AG04450 (cell line): ENCODE measurements around the gene AKAP7. TPM values are rescaled to one million over a fixed set of nuclear protein-coding genes. Genes with fewer than 3 reads are reported as not detected.
"Not testable (repeated sequence)": the region's sequence is repeated elsewhere in the genome, so short reads cannot be mapped to it uniquely, and the experiment has no call there.

Experiments used
- CTCF ChIA-PET: fragments of 300-600, 350-600 bp; formaldehyde crosslinking; extraction: SDS; loops from one replicate; lab custom pipeline; 2022; ENCODE audit warnings: antibody characterized with exemption, inconsistent platforms; lab: Charles Lee
- POLR2A ChIA-PET: fragments of 350-600 bp; formaldehyde crosslinking; extraction: SDS; loops from one replicate; lab custom pipeline; 2021; ENCODE audit warnings: antibody characterized with exemption, inconsistent platforms; lab: Yijun Ruan, JAX
- DNase-seq: peaks from one replicate; pipeline ENCODE4 v3.0.0-alpha.2; 2011; ENCODE audit warnings: low read depth, low spot score
- H3K27ac ChIP-seq: one replicate; pipeline ENCODE4 v1.5.1; 2012; ENCODE audit warnings: low read depth, low read length, control low read depth
- H3K27me3 ChIP-seq: one replicate; pipeline ENCODE4 v1.6.0; 2012; ENCODE audit warnings: low read length; ENCODE audit not compliant: control insufficient read depth, insufficient read depth
- H3K4me3 ChIP-seq: 2 replicates; pipeline ENCODE4 v1.5.1; 2011; ENCODE audit warnings: mild to moderate bottlenecking, low read depth, low read length, control low read depth
- H3K9me3 ChIP-seq: 2 replicates; pipeline ENCODE4 v1.5.1; 2012; ENCODE audit warnings: low read length; ENCODE audit not compliant: control insufficient read depth, insufficient read depth
- CTCF ChIP-seq: IDR thresholded peaks from 2 replicates; pipeline ENCODE4 v1.5.1; 2011; ENCODE audit warnings: low read depth, low read length, control low read depth, inconsistent platforms
- polyA minus RNA-seq: library from RNA; depleted of rRNA, polyadenylated mRNA; stranded (reverse); fragments of >200 nt; gene quantifications from 2 replicates; pipeline ENCODE4 v1.2.3, GENCODE V29; 2011; rRNA and poly(A)+ RNA removed
- polyA plus RNA-seq: library from polyadenylated mRNA; depleted of rRNA; stranded (reverse); fragments of >200 nt; gene quantifications from 2 replicates; pipeline ENCODE4 v1.2.3, GENCODE V29; 2011; rRNA removed

AKAP7 gene
- polyA plus RNA-seq, result 1.1 and 1.9 TPM in 2 replicates
- polyA minus RNA-seq, result 0.60 and 2.9 TPM in 2 replicates

GRCh38 chr6:131135244-131136020, at the start of gene AKAP7:
Gene AKAP7 (plus strand): TSS chr6:131135467. CDS start chr6:131135764, 297 bp downstream.
- ChIA-PET CTCF (no interaction called here), POLR2A (no interaction called here)
- no peak for DNase-seq
- TF ChIP-seq CTCF, result no peak
- Histone ChIP-seq H3K9me3 (no peaks in the 10 kb centered on the region; the same call in 1 of the 2 replicates), H3K4me3 (peak within 1 kb of the TSS; percentile 70), H3K27me3 (no peaks in the 10 kb centered on the region), H3K27ac (peak within 1 kb of the TSS; percentile 58)

GRCh38 chr6:131090339-131090738, 44.9 kb upstream of the AKAP7 start:
- H3K27me3 ChIP-seq, DNase-seq, CTCF ChIA-PET, H3K27ac ChIP-seq, H3K4me3 ChIP-seq, POLR2A ChIA-PET: not testable (repeated sequence)
- H3K9me3 ChIP-seq, result peaks cover 10% of the 10 kb centered on the region

GRCh38 chr6:131091944-131092343, 43.3 kb upstream of the AKAP7 start:
- DNase-seq, H3K27ac ChIP-seq, H3K4me3 ChIP-seq, H3K9me3 ChIP-seq, CTCF ChIA-PET, H3K27me3 ChIP-seq, POLR2A ChIA-PET: not testable (repeated sequence)

- CTCF ChIA-PET, result no interaction called here
- POLR2A ChIA-PET, result no interaction called here
- no peak for DNase-seq
These were observed 41.9 kb upstream of the AKAP7 start for GRCh38 chr6:131093334-131093733.

GRCh38 chr6:131096786-131097185, 38.5 kb upstream of the AKAP7 start:
- H3K27ac ChIP-seq, result no peak overlapping the region
- ChIA-PET POLR2A (no interaction called here), CTCF (no interaction called here)
- no peak for TF ChIP-seq CTCF
- no peaks in the 10 kb centered on the region for H3K27me3 ChIP-seq
- H3K9me3 ChIP-seq, result peaks cover 4% of the 10 kb centered on the region; the same call in 1 of the 2 replicates
- no peak overlapping the region for H3K4me3 ChIP-seq
- DNase-seq, result no peak

More at GRCh38 chr6:131093334-131093733, 41.9 kb upstream of the AKAP7 start:
- no peak overlapping the region for H3K4me3 ChIP-seq
- no peak overlapping the region for H3K27ac ChIP-seq
- TF ChIP-seq CTCF, result no peak
- no peaks in the 10 kb centered on the region for H3K27me3 ChIP-seq
- H3K9me3 ChIP-seq, result peaks cover 4% of the 10 kb centered on the region; the same call in 1 of the 2 replicates
